OCI-LY1 (cell line): ENCODE measurements around the gene BDKRB1.

Source experiments
- H2AFZ ChIP-seq: fragments of 200-600 bp; sonication (generic), shearing (Covaris generic); 2 replicates; pipeline ENCODE4 v1.6.0; 2014; ENCODE audit warnings: antibody characterized with exemption, mild to moderate bottlenecking, low read length
- H3F3A ChIP-seq: fragments of 200-600 bp; sonication (generic), shearing (Covaris generic); 2 replicates; pipeline ENCODE4 v1.6.0; 2014; ENCODE audit warnings: mild to moderate bottlenecking, antibody characterized with exemption, low read length, moderate library complexity; ENCODE audit not compliant: insufficient read depth
- H3K27ac ChIP-seq: fragments of 200-600 bp; sonication (generic); 2 replicates; pipeline ENCODE4 v1.5.1; 2014; ENCODE audit warnings: low read length, mixed run types, mild to moderate bottlenecking, low read depth; ENCODE audit not compliant: poor library complexity, severe bottlenecking
- H3K27me3 ChIP-seq: fragments of 200-600 bp; sonication (generic); 2 replicates; pipeline ENCODE4 v1.6.0; 2014; ENCODE audit warnings: antibody characterized with exemption, mild to moderate bottlenecking, low read length, moderate library complexity; ENCODE audit not compliant: insufficient read depth
- H3K36me3 ChIP-seq: fragments of 200-600 bp; sonication (generic); 2 replicates; pipeline ENCODE4 v1.6.1; 2014; ENCODE audit warnings: mild to moderate bottlenecking, antibody characterized with exemption, low read length, moderate library complexity, mixed read lengths; ENCODE audit not compliant: insufficient read depth
- H3K4me1 ChIP-seq: fragments of 200-600 bp; sonication (generic); 2 replicates; pipeline ENCODE4 v1.5.1; 2014; ENCODE audit warnings: mild to moderate bottlenecking, low read length, moderate library complexity; ENCODE audit not compliant: insufficient read depth, severe bottlenecking
- H3K4me2 ChIP-seq: fragments of 200-600 bp; sonication (generic), shearing (Covaris generic); 2 replicates; pipeline ENCODE4 v1.6.1; 2014; ENCODE audit warnings: low read length
- H3K4me3 ChIP-seq: fragments of 200-600 bp; sonication (generic); 2 replicates; pipeline ENCODE4 v1.5.1; 2014; ENCODE audit warnings: low read length, low read depth, mild to moderate bottlenecking, mixed read lengths; ENCODE audit not compliant: poor library complexity, severe bottlenecking
- H3K79me2 ChIP-seq: fragments of 200-600 bp; shearing (Covaris generic); 2 replicates; pipeline ENCODE4 v1.6.1; 2016; ENCODE audit warnings: mixed run types, low read length, mixed read lengths; ENCODE audit not compliant: insufficient read depth
- H3K9ac ChIP-seq: fragments of 200-600 bp; sonication (generic), shearing (Covaris generic); 2 replicates; pipeline ENCODE4 v1.6.1; 2014; ENCODE audit warnings: mild to moderate bottlenecking, low read length, mixed read lengths
- H3K9me2 ChIP-seq: fragments of 200-600 bp; sonication (generic), shearing (Covaris generic); 2 replicates; pipeline ENCODE4 v1.6.1; 2014; ENCODE audit warnings: low read depth, mild to moderate bottlenecking, low read length, mixed read lengths
- H3K9me3 ChIP-seq: fragments of 200-600 bp; shearing (Covaris generic); 2 replicates; pipeline ENCODE4 v1.6.1; 2014; ENCODE audit warnings: low read length, mixed read lengths
- H4K20me1 ChIP-seq: fragments of 200-600 bp; sonication (generic), shearing (Covaris generic); 2 replicates; pipeline ENCODE4 v1.6.0; 2016; ENCODE audit warnings: mild to moderate bottlenecking, low read length; ENCODE audit not compliant: insufficient read depth
- EZH2 ChIP-seq: fragments of 200-600 bp; sonication (generic), shearing (Covaris generic); IDR thresholded peaks from 2 replicates; pipeline ENCODE4 v1.8.0; 2017; ENCODE audit warnings: borderline replicate concordance, mixed run types, mild to moderate bottlenecking, antibody characterized with exemption, low read length, moderate library complexity, mixed read lengths
- TF ChIP-seq, protein P1 (sequence below): fragments of 200-600 bp; sonication (generic), shearing (Covaris generic); IDR thresholded peaks from 2 replicates; pipeline ENCODE4 v1.5.1; 2017; ENCODE audit warnings: mild to moderate bottlenecking, antibody characterized with exemption, low read length, moderate library complexity, mixed read lengths

The BDKRB1 gene

DNA sequence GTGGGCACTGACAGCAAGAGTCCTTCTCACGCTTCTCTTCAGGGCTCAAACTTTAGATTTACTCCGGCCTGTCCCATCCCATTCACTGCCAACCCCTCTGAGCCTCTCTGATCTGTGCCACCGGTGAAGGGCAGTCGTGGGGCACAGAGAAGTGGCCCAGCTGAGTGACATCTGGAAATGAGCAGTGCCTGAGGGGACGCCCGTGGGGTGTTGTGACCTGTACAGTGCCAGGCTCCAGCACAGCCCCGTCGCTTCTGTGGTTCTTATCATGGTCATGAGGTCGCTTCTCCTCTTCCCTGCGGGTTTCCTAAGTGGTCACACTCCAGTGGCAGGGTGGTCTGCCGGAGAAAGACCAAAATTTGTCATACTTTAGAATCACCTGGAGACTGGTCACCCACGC, 47.3 kb upstream of the BDKRB1 start:
- H3K4me3 ChIP-seq = no peak overlapping the region
- H3K4me2 ChIP-seq = no peak overlapping the region
- H3K9me3 ChIP-seq = peaks cover 2% of the 10 kb centered on the region; the same call in 1 of the 2 replicates
- H4K20me1 ChIP-seq = no peaks in the 10 kb centered on the region
- no peaks in the 10 kb centered on the region for H3K9me2 ChIP-seq
- no peaks in the 10 kb centered on the region for H3F3A ChIP-seq
- TF ChIP-seq, protein P1, sequence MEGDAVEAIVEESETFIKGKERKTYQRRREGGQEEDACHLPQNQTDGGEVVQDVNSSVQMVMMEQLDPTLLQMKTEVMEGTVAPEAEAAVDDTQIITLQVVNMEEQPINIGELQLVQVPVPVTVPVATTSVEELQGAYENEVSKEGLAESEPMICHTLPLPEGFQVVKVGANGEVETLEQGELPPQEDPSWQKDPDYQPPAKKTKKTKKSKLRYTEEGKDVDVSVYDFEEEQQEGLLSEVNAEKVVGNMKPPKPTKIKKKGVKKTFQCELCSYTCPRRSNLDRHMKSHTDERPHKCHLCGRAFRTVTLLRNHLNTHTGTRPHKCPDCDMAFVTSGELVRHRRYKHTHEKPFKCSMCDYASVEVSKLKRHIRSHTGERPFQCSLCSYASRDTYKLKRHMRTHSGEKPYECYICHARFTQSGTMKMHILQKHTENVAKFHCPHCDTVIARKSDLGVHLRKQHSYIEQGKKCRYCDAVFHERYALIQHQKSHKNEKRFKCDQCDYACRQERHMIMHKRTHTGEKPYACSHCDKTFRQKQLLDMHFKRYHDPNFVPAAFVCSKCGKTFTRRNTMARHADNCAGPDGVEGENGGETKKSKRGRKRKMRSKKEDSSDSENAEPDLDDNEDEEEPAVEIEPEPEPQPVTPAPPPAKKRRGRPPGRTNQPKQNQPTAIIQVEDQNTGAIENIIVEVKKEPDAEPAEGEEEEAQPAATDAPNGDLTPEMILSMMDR = no peak
- no peak for TF ChIP-seq EZH2
- H2AFZ ChIP-seq = no peak overlapping the region
- H3K27me3 ChIP-seq = no peaks in the 10 kb centered on the region
- no peak overlapping the region for H3K27ac ChIP-seq
- H3K9ac ChIP-seq = no peak overlapping the region
- H3K79me2 ChIP-seq = no peaks in the 10 kb centered on the region
- no peaks in the 10 kb centered on the region; the same call in 1 of the 2 replicates for H3K36me3 ChIP-seq
- peaks cover 7% of the 10 kb centered on the region for H3K4me1 ChIP-seq

DNA sequence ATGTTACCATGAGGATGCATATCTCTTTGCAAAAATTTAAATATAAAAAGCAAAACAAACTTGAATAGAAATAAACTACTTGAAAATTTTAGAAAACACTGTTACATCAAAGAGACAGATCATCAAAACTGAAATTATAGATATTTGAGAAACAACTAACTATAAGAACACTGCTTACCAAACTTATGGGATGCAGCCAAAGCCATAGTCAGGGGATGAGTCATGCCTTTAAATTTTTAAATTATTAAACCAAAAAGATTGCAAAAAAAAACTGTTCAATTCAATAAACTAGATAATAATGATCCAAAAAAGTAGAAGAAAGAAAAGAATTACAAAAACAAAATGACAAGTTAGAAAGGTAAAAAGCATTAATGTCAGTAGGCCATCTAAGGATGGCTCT, 43.9 kb upstream of the BDKRB1 start:
- H3K27ac ChIP-seq = no peak overlapping the region
- no peak overlapping the region for H2AFZ ChIP-seq
- no peaks in the 10 kb centered on the region; the same call in 1 of the 2 replicates for H3K36me3 ChIP-seq
- TF ChIP-seq, protein P1 = no peak
- no peak for TF ChIP-seq EZH2
- H3K9ac ChIP-seq = no peak overlapping the region
- no peak overlapping the region for H3K4me3 ChIP-seq
- H3K79me2 ChIP-seq = no peaks in the 10 kb centered on the region
- H4K20me1 ChIP-seq = no peaks in the 10 kb centered on the region
- H3K4me2 ChIP-seq = no peak overlapping the region
- H3K27me3 ChIP-seq = 0 out of 2 replicates have a peak, but pooled peaks cover 5% of the 10 kb centered on the region
- no peaks in the 10 kb centered on the region for H3K4me1 ChIP-seq
- H3K9me2 ChIP-seq = no peaks in the 10 kb centered on the region
- H3F3A ChIP-seq = no peaks in the 10 kb centered on the region
- H3K9me3 ChIP-seq = peaks cover 2% of the 10 kb centered on the region; the same call in 1 of the 2 replicates

DNA sequence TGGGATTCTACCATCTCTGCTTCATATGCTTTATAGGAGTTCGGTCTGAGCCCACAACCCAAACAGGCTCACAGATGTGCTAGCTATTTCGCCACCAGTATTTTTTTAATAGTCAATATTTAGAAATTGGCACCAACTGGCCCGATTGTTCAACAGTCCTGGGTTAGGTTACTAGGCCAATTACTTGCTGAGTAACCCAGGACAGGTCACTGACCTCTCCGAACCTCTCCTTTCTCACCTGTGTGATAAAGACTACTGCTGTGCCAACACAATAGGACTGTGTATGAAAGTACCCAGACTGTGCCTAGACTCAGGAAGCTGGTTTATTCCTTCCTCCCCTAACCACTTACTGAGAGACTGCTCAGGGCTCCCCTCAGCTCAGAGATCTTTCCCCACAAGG, 43.1 kb upstream of the BDKRB1 start:
- no peaks in the 10 kb centered on the region for H4K20me1 ChIP-seq
- 0 out of 2 replicates have a peak, but pooled peaks cover 5% of the 10 kb centered on the region for H3K27me3 ChIP-seq
- H2AFZ ChIP-seq = no peak overlapping the region
- H3K79me2 ChIP-seq = no peaks in the 10 kb centered on the region
- no peaks in the 10 kb centered on the region for H3F3A ChIP-seq
- no peak overlapping the region for H3K27ac ChIP-seq
- no peak overlapping the region for H3K9ac ChIP-seq
- TF ChIP-seq, protein P1 = no peak
- TF ChIP-seq EZH2 = no peak
- peaks cover 2% of the 10 kb centered on the region; the same call in 1 of the 2 replicates for H3K9me3 ChIP-seq
- no peak overlapping the region for H3K4me2 ChIP-seq
- no peaks in the 10 kb centered on the region for H3K4me1 ChIP-seq
- no peaks in the 10 kb centered on the region for H3K9me2 ChIP-seq
- H3K36me3 ChIP-seq = no peaks in the 10 kb centered on the region; the same call in 1 of the 2 replicates
- no peak overlapping the region for H3K4me3 ChIP-seq
